Central memory CD8-positive, alpha-beta T cell (primary cell): Measurements from ENCODE around the gene RRP8.

Source experiments
- ATAC-seq: fragments of 150-1000 bp; cut with Tn5 transposase; replicated peaks from 2 replicates; pipeline ENCODE4 v1.10.0; 2022; ENCODE audit warnings: mild to moderate bottlenecking, moderate FRiP score, moderate number of reproducible peaks; ENCODE audit not compliant: poor library complexity, severe bottlenecking; ENCODE audit errors: extremely low read depth
- DNase-seq, 2 donors: peaks; one replicate each; pipeline ENCODE4 v3.0.0; 2021; ENCODE audit warnings: low spot score in 2 of 2
- H3K27ac Mint-ChIP-seq: one replicate; pipeline ENCODE4 v1.8.0; 2022; ENCODE audit warnings: low read depth, mild to moderate bottlenecking, moderate library complexity, mixed read lengths
- H3K27me3 Mint-ChIP-seq: one replicate; pipeline ENCODE4 v1.8.0; 2022; ENCODE audit warnings: mixed read lengths
- H3K36me3 Mint-ChIP-seq: one replicate; pipeline ENCODE4 v1.8.0; 2022; ENCODE audit warnings: mild to moderate bottlenecking, moderate library complexity, mixed read lengths; ENCODE audit not compliant: insufficient read depth
- H3K4me1 Mint-ChIP-seq: one replicate; pipeline ENCODE4 v1.8.0; 2022; ENCODE audit warnings: mixed read lengths
- H3K4me3 Mint-ChIP-seq: one replicate; pipeline ENCODE4 v1.8.0; 2022; ENCODE audit warnings: mild to moderate bottlenecking, moderate library complexity, mixed read lengths
- H3K9me3 Mint-ChIP-seq: one replicate; pipeline ENCODE4 v1.8.0; 2022; ENCODE audit warnings: mixed read lengths

Gene RRP8

GRCh38 chr11:6576471-6577373 is 26.7 kb downstream of the RRP8 start:
- Mint-ChIP-seq H3K4me1 (peaks cover 6% of the 10 kb centered on the region), H3K9me3 (no peaks in the 10 kb centered on the region), H3K27ac (no peak overlapping the region), H3K27me3 (no peaks in the 10 kb centered on the region), H3K36me3 (peaks cover 1% of the 10 kb centered on the region), H3K4me3 (no peak overlapping the region)
- no peak for DNase-seq
- no peak for ATAC-seq

- Mint-ChIP-seq H3K27me3 (no peaks in the 10 kb centered on the region), H3K27ac (no peak overlapping the region), H3K36me3 (peaks cover 3% of the 10 kb centered on the region), H3K4me1 (peaks cover 6% of the 10 kb centered on the region), H3K4me3 (no peak overlapping the region), H3K9me3 (no peaks in the 10 kb centered on the region)
- DNase-seq (no peak), ATAC-seq (no peak)
Observed at GRCh38 chr11:6574816-6575715, 28.4 kb downstream of the RRP8 start.

DNA sequence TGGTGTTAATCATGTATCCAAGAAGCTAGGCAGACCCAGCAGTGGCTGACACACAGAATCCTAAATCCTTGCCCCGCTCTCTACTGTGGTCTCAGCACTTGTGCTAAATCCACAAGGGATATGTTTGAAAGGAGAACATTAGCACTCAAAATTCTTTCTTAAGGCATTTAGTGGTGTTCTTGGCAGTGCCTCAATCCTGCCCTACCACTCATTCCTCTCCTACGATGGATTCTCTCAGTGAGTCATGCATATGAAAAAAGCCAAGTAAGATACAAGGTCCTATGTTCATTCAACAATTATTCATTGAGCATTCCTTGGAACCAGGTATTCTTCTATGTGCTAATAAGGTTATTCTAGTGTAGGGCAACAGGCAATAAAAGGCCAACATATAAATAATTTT is 31.2 kb downstream of the RRP8 start:
- Mint-ChIP-seq H3K27me3 (no peaks in the 10 kb centered on the region), H3K27ac (no peak overlapping the region), H3K36me3 (peaks cover 4% of the 10 kb centered on the region), H3K4me1 (peaks cover 11% of the 10 kb centered on the region), H3K9me3 (no peaks in the 10 kb centered on the region), H3K4me3 (no peak overlapping the region)
- ATAC-seq, result no peak
- no peak for DNase-seq

GRCh38 chr11:6571434-6572008 is 31.9 kb downstream of the RRP8 start:
- Mint-ChIP-seq H3K4me3 (no peak overlapping the region), H3K9me3 (no peaks in the 10 kb centered on the region), H3K27me3 (no peaks in the 10 kb centered on the region), H3K36me3 (peaks cover 6% of the 10 kb centered on the region), H3K4me1 (peaks cover 8% of the 10 kb centered on the region), H3K27ac (no peak overlapping the region)
- DNase-seq (no peak), ATAC-seq (no peak)

DNA sequence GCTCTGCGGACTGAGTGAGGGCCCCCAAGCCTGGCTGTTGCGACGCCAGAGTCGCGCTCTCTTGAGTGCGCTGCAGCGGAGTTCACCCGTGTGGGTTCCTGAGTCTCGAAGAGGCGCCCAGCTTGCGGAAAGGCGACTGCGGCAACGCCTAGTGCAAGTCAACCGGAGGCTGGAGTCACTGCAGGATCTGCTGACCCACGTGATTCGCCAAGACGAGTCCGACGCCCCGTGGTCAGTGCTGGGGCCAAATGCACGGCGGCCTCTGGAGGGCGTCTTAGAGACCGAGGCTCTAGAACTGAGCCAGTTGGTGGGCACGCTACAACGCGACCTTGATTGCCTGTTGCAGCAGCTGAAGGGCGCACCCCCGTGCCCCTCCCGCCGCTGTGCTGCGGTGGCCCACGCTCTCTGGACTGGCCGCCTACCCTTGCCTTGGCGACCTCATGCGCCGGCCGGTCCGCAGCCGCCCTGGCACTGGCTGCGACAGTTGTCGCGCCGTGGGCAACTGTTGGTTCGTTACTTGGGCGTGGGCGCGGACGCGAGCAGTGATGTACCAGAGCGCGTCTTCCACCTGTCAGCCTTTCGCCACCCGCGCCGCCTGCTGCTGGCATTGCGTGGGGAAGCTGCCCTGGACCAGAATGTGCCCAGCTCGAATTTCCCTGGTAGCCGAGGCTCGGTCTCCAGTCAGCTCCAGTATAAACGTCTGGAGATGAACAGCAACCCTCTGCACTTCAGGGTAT is 32.6 kb downstream of the RRP8 start:
- H3K36me3 Mint-ChIP-seq, result peaks cover 9% of the 10 kb centered on the region
- no peak overlapping the region for H3K27ac Mint-ChIP-seq
- H3K27me3 Mint-ChIP-seq, result no peaks in the 10 kb centered on the region
- DNase-seq, result no peak
- ATAC-seq, result no peak
- H3K4me1 Mint-ChIP-seq, result peaks cover 5% of the 10 kb centered on the region
- no peaks in the 10 kb centered on the region for H3K9me3 Mint-ChIP-seq
- H3K4me3 Mint-ChIP-seq, result no peak overlapping the region

DNA sequence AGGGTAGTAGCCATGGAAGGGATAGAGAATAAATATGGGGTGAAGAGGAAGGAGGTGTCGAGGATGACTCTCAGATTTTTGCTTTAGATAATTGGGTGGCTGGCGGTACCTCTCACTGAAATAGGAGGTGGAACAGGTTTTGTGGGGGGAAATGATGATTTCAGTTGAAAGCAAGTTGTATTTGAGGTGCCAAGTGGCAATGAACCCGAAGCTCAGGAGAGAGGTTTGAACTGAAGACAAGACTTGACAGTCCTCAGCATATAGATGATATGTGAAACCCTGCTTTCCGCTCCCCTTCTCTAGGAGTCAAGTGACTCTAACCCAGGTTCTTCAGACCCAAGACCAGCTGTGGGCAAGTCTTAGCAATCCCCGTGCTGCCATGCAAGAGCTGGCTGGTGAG is 33.7 kb downstream of the RRP8 start:
- H3K36me3 Mint-ChIP-seq, result peaks cover 7% of the 10 kb centered on the region
- DNase-seq, result no peak
- no peak for ATAC-seq
- H3K27ac Mint-ChIP-seq, result no peak overlapping the region
- no peaks in the 10 kb centered on the region for H3K27me3 Mint-ChIP-seq
- H3K4me3 Mint-ChIP-seq, result no peak overlapping the region
- peaks cover 5% of the 10 kb centered on the region for H3K4me1 Mint-ChIP-seq
- no peaks in the 10 kb centered on the region for H3K9me3 Mint-ChIP-seq

GRCh38 chr11:6568191-6568918 is 35.1 kb downstream of the RRP8 start:
- Mint-ChIP-seq H3K27me3 (no peaks in the 10 kb centered on the region), H3K9me3 (no peaks in the 10 kb centered on the region), H3K36me3 (peaks cover 7% of the 10 kb centered on the region), H3K4me3 (no peak overlapping the region), H3K27ac (peak overlapping the region; percentile 59), H3K4me1 (peaks cover 5% of the 10 kb centered on the region)
- no peak for ATAC-seq
- DNase-seq, result no peak

- Mint-ChIP-seq H3K27me3 (no peaks in the 10 kb centered on the region), H3K27ac (no peak overlapping the region), H3K4me3 (no peak overlapping the region), H3K9me3 (no peaks in the 10 kb centered on the region), H3K36me3 (peaks cover 7% of the 10 kb centered on the region), H3K4me1 (peaks cover 5% of the 10 kb centered on the region)
- ATAC-seq, result no peak
- DNase-seq, result no peak
Observed at GRCh38 chr11:6567371-6567745, 36.1 kb downstream of the RRP8 start.

GRCh38 chr11:6566704-6567370 is 36.6 kb downstream of the RRP8 start:
- no peak for DNase-seq
- no peaks in the 10 kb centered on the region for H3K27me3 Mint-ChIP-seq
- no peaks in the 10 kb centered on the region for H3K9me3 Mint-ChIP-seq

GRCh38 chr11:6565988-6566703 is 37.3 kb downstream of the RRP8 start:
- Mint-ChIP-seq H3K4me3 (no peak overlapping the region), H3K27ac (no peak overlapping the region), H3K36me3 (peaks cover 8% of the 10 kb centered on the region), H3K9me3 (no peaks in the 10 kb centered on the region), H3K27me3 (no peaks in the 10 kb centered on the region), H3K4me1 (peaks cover 5% of the 10 kb centered on the region)
- no peak for ATAC-seq
- no peak for DNase-seq

More at GRCh38 chr11:6566704-6567370, 36.6 kb downstream of the RRP8 start:
- Mint-ChIP-seq H3K36me3 (peaks cover 7% of the 10 kb centered on the region), H3K27ac (no peak overlapping the region), H3K4me1 (peaks cover 5% of the 10 kb centered on the region), H3K4me3 (no peak overlapping the region)
- ATAC-seq, result no peak

- Mint-ChIP-seq H3K4me1 (peaks cover 5% of the 10 kb centered on the region), H3K27me3 (no peaks in the 10 kb centered on the region), H3K36me3 (peaks cover 8% of the 10 kb centered on the region), H3K4me3 (no peak overlapping the region), H3K27ac (no peak overlapping the region), H3K9me3 (no peaks in the 10 kb centered on the region)
- DNase-seq, result no peak
- no peak for ATAC-seq
Observed at GRCh38 chr11:6565325-6565724, 38.1 kb downstream of the RRP8 start.
